Ascending aorta (tissue), 2 donors: ENCODE data around the gene G6PC1. TPM values are rescaled to one million over a fixed set of nuclear protein-coding genes. Genes with fewer than 3 reads are reported as not detected.
"Not testable (repeated sequence)": the region's sequence is repeated elsewhere in the genome, so short reads cannot be mapped to it uniquely, and the experiment has no call there.

Source experiments
- DNase-seq, 2 donors: peaks; one replicate each; pipeline ENCODE4 v3.0.0-alpha.2; 2019; ENCODE audit warnings: low spot score in 2 of 2
- H3K27ac ChIP-seq, 2 donors: fragments of 200-600 bp; sonication (generic); one replicate each; pipeline ENCODE4 v1.5.1; 2016 to 2017; ENCODE audit warnings: mild to moderate bottlenecking in 1 of 2
- H3K27me3 ChIP-seq: fragments of 200-600 bp; sonication (generic); one replicate; pipeline ENCODE4 v1.5.1; 2017
- H3K36me3 ChIP-seq, 2 donors: fragments of 200-600 bp; sonication (generic); one replicate each; pipeline ENCODE4 v1.5.1; 2016
- H3K4me1 ChIP-seq, 2 donors: fragments of 200-600 bp; sonication (generic); one replicate each; pipeline ENCODE4 v1.5.1; 2016 to 2017; ENCODE audit warnings: mild to moderate bottlenecking in 1 of 2
- H3K4me3 ChIP-seq, 2 donors: fragments of 200-600 bp; sonication (generic); one replicate each; pipeline ENCODE4 v1.5.1; 2016 to 2017; ENCODE audit warnings: mild to moderate bottlenecking in 1 of 2
- H3K9me3 ChIP-seq, 2 donors: fragments of 200-600 bp; sonication (generic); one replicate each; pipeline ENCODE4 v1.5.1; 2016
- intact Hi-C: fragments of 100-400 bp; cut with DNase I; formaldehyde crosslinking; loops from one replicate; pipeline ENCODE4 v1.15.1; 2023
- total RNA-seq: library from RNA; depleted of rRNA; stranded (reverse); fragments of >200 nt; gene quantifications from one replicate; pipeline ENCODE4 v1.1.0, GENCODE V29; 2016
- TF ChIP-seq, protein P1 (sequence below), 3 experiments: fragments of 200-600 bp in 2 of 3; fragments of 450-650 bp in 1 of 3; sonication (generic) in 2 of 3; IDR thresholded peaks; one replicate each; pipeline ENCODE4 v1.5.1; 2016 to 2019; ENCODE audit warnings: antibody characterized with exemption in 3 of 3, mild to moderate bottlenecking in 1 of 3, moderate library complexity in 1 of 3

The G6PC1 gene
- total RNA-seq, 1 donor from 2014 or later: not detected

- Histone ChIP-seq H3K4me1 (peaks cover 0 to 23% of the 10 kb centered on the region in 2 donors), H3K36me3 (peaks cover 3 to 15% of the 10 kb centered on the region in 2 donors), H3K27ac (peak overlapping the region; percentile 83 to 84), H3K27me3 (no peaks in the 10 kb centered on the region), H3K9me3 (no peaks in the 10 kb centered on the region), H3K4me3 (peak overlapping the region; percentile 51 to 62)
- DNase-seq: no peak
- TF ChIP-seq, protein P1, sequence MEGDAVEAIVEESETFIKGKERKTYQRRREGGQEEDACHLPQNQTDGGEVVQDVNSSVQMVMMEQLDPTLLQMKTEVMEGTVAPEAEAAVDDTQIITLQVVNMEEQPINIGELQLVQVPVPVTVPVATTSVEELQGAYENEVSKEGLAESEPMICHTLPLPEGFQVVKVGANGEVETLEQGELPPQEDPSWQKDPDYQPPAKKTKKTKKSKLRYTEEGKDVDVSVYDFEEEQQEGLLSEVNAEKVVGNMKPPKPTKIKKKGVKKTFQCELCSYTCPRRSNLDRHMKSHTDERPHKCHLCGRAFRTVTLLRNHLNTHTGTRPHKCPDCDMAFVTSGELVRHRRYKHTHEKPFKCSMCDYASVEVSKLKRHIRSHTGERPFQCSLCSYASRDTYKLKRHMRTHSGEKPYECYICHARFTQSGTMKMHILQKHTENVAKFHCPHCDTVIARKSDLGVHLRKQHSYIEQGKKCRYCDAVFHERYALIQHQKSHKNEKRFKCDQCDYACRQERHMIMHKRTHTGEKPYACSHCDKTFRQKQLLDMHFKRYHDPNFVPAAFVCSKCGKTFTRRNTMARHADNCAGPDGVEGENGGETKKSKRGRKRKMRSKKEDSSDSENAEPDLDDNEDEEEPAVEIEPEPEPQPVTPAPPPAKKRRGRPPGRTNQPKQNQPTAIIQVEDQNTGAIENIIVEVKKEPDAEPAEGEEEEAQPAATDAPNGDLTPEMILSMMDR (IDR thresholded peaks at IDR 0.05): no peak
- intact Hi-C loops: no loop called here
Measured at GRCh38 chr17:42853597-42853967, 47.0 kb upstream of the G6PC1 start.

- TF ChIP-seq, protein P1 (IDR thresholded peaks at IDR 0.05): no peak
- H3K4me3 ChIP-seq: peak overlapping the region; percentile 51 to 62
- peaks cover 0 to 23% of the 10 kb centered on the region in 2 donors for H3K4me1 ChIP-seq
- H3K27me3 ChIP-seq: no peaks in the 10 kb centered on the region
- peaks cover 3 to 15% of the 10 kb centered on the region in 2 donors for H3K36me3 ChIP-seq
- DNase-seq: no peak
- no peaks in the 10 kb centered on the region for H3K9me3 ChIP-seq
- peak overlapping the region; percentile 83 to 84 for H3K27ac ChIP-seq
- intact Hi-C loops: no loop called here
Measured at GRCh38 chr17:42853968-42854790, 46.4 kb upstream of the G6PC1 start.

- Histone ChIP-seq H3K36me3 (peaks cover 3 to 15% of the 10 kb centered on the region in 2 donors), H3K9me3 (no peaks in the 10 kb centered on the region), H3K4me3 (peak overlapping the region in 1 of 2 donors; percentile 62), H3K27ac (peak overlapping the region in 1 of 2 donors; percentile 34), H3K4me1 (peaks cover 0 to 18% of the 10 kb centered on the region in 2 donors), H3K27me3 (no peaks in the 10 kb centered on the region)
- DNase-seq: no peak
- TF ChIP-seq, protein P1 (IDR thresholded peaks at IDR 0.05): no peak
- intact Hi-C loops: no loop called here
Measured at GRCh38 chr17:42855048-42855596, 45.5 kb upstream of the G6PC1 start.

- H3K4me1 ChIP-seq: peaks cover 0 to 11% of the 10 kb centered on the region in 2 donors
Measured at GRCh38 chr17:42856093-42856492, 44.5 kb upstream of the G6PC1 start.

GRCh38 chr17:42856516-42856915 lies 44.1 kb upstream of the G6PC1 start:
- Histone ChIP-seq H3K4me3 (peak overlapping the region in 1 of 2 donors; percentile 21), H3K4me1 (peaks cover 0 to 11% of the 10 kb centered on the region in 2 donors), H3K27ac (peak overlapping the region; percentile 34 to 40), H3K36me3 (peaks cover 3 to 15% of the 10 kb centered on the region in 2 donors)
- H3K27me3 ChIP-seq, intact Hi-C loops, H3K9me3 ChIP-seq, DNase-seq: not testable (repeated sequence)

More at GRCh38 chr17:42856093-42856492, 44.5 kb upstream of the G6PC1 start:
- Histone ChIP-seq H3K27ac (peak overlapping the region in 1 of 2 donors; percentile 11), H3K4me3 (peak overlapping the region in 1 of 2 donors; percentile 62), H3K36me3 (peaks cover 3 to 15% of the 10 kb centered on the region in 2 donors)
- DNase-seq, intact Hi-C loops, H3K27me3 ChIP-seq, H3K9me3 ChIP-seq: not testable (repeated sequence)

DNA sequence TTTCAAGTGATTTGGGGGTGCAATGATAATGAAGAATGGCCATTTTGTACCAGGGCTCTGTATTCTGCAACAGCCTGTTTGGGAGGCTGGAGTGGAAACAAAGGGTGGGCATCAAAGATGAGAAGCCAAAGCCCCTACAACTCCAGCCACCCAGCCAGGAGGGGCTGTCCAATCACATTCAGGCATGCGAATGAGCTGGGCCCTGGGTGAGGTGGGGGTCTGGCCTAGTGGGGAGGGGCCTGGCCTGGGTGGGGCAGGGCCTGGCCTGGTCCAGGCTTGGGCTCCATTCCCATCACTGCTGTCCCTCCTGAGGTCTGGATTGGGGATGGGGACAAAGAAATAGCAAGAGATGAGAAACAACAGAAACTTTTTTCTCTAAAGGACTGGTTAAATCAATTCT lies 43.2 kb upstream of the G6PC1 start:
- TF ChIP-seq, protein P1 (IDR thresholded peaks at IDR 0.05): no peak
- Histone ChIP-seq H3K4me3 (no peak overlapping the region), H3K27me3 (no peaks in the 10 kb centered on the region), H3K4me1 (peaks cover 0 to 11% of the 10 kb centered on the region in 2 donors), H3K36me3 (peaks cover 3 to 15% of the 10 kb centered on the region in 2 donors), H3K27ac (peak overlapping the region in 1 of 2 donors; percentile 40), H3K9me3 (no peaks in the 10 kb centered on the region)
- intact Hi-C loops: no loop called here
- no peak for DNase-seq
